ENCODE measurements around the gene CAMK4. TPM values are rescaled to one million over a fixed set of nuclear protein-coding genes. Genes with fewer than 3 reads are reported as not detected.

Gene CAMK4
- total RNA-seq, 1 experiment from 2014 or later = 10.2 TPM

DNA sequence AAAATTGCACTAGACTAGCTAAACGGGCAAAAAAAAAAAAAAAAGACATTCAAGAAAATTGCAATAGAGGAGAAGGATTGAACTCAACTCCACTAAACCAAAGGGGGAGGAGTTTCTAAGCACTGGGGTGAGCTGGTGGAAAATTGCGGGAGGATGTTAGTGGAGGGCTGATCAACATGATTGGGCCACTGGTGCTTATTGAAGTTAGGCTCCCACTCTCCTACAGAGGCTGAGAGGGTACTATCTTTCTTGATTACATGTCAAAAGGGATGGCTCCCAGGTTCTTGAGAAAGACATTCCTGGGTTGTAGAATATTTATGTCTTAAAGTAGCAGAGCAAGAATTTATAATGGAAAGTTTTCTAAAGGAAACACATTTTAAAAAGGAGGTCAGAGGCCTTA lies 38.0 kb downstream of the CAMK4 start:
- DNase-seq (ENCODE audit: low read depth, low spot score) (no peak), ATAC-seq (no peak)
- Histone ChIP-seq H3K9ac (ENCODE audit: low read length) (no peak overlapping the region), H2AFZ (ENCODE audit: low read depth, low read length, poor library complexity, severe bottlenecking) (no peak overlapping the region), H3K79me2 (ENCODE audit: insufficient read depth, low read length) (no peaks in the 10 kb centered on the region), H4K20me1 (ENCODE audit: insufficient read depth) (no peaks in the 10 kb centered on the region), H3K4me3 (replicated peaks in 1 of 2; ENCODE audit: low read depth in 1 of 2, low read length in 2 of 2) (no peak overlapping the region), H3K27me3 (ENCODE audit: insufficient read depth, low read length) (no peaks in the 10 kb centered on the region), H3K36me3 (ENCODE audit: control insufficient read depth in 1 of 2, insufficient read depth in 2 of 2, low read length in 2 of 2) (no peaks in the 10 kb centered on the region), H3K4me1 (ENCODE audit: control insufficient read depth in 1 of 2, insufficient read depth in 2 of 2, low read length in 2 of 2) (peaks cover 0 to 11% of the 10 kb centered on the region in 2 experiments; a peak in 2 of 4 replicates), H3K27ac (ENCODE audit: low read depth, low read length) (no peak overlapping the region), H3K9me2 (ENCODE audit: insufficient read depth) (no peaks in the 10 kb centered on the region), H3K4me2 (ENCODE audit: low read length) (no peak overlapping the region), H3K9me3 (ENCODE audit: control insufficient read depth in 1 of 2, insufficient read depth in 1 of 2, low read depth in 1 of 2, low read length in 2 of 2) (no peaks in the 10 kb centered on the region)
- BruUV-seq (replicated peaks) = no TSS peak
- intact Hi-C loops (cut with micrococcal nuclease) = no loop called here
- ChIA-PET POLR2A (no interaction called here), CTCF (no interaction called here), RAD21 (ENCODE audit: low non-redundant PET in 1 of 2, low total read pairs in 2 of 2, uncharacterized antibody in 2 of 2, unreplicated experiment in 2 of 2) (no interaction called here)
- TF ChIP-seq, protein P1, sequence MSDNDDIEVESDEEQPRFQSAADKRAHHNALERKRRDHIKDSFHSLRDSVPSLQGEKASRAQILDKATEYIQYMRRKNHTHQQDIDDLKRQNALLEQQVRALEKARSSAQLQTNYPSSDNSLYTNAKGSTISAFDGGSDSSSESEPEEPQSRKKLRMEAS (IDR thresholded peaks at IDR 0.05) = no peak
- TF ChIP-seq EZH2 (IDR thresholded peaks at IDR 0.05) (no peak), POLR2A (IDR thresholded peaks at IDR 0.05; ENCODE audit: borderline replicate concordance, extremely low read depth, insufficient read depth, insufficient read length) (no peak), ELF1 (IDR thresholded peaks at IDR 0.05; ENCODE audit: borderline replicate concordance, low read depth) (no peak), ZFX (IDR thresholded peaks at IDR 0.05) (no peak), POLR2AphosphoS5 (IDR thresholded peaks at IDR 0.05; ENCODE audit: low read depth, low read length) (no peak), EGR1 (IDR thresholded peaks at IDR 0.05; ENCODE audit: low read depth) (no peak), ZNF274 (IDR thresholded peaks at IDR 0.05; ENCODE audit: low read depth, low read length) (no peak), JUND (IDR thresholded peaks at IDR 0.05) (no peak), EZH2phosphoT487 (IDR thresholded peaks at IDR 0.05; ENCODE audit: borderline replicate concordance) (no peak)
- TF ChIP-seq, protein P2, sequence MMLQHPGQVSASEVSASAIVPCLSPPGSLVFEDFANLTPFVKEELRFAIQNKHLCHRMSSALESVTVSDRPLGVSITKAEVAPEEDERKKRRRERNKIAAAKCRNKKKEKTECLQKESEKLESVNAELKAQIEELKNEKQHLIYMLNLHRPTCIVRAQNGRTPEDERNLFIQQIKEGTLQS (IDR thresholded peaks at IDR 0.05) = no peak
- TF ChIP-seq, protein P3, sequence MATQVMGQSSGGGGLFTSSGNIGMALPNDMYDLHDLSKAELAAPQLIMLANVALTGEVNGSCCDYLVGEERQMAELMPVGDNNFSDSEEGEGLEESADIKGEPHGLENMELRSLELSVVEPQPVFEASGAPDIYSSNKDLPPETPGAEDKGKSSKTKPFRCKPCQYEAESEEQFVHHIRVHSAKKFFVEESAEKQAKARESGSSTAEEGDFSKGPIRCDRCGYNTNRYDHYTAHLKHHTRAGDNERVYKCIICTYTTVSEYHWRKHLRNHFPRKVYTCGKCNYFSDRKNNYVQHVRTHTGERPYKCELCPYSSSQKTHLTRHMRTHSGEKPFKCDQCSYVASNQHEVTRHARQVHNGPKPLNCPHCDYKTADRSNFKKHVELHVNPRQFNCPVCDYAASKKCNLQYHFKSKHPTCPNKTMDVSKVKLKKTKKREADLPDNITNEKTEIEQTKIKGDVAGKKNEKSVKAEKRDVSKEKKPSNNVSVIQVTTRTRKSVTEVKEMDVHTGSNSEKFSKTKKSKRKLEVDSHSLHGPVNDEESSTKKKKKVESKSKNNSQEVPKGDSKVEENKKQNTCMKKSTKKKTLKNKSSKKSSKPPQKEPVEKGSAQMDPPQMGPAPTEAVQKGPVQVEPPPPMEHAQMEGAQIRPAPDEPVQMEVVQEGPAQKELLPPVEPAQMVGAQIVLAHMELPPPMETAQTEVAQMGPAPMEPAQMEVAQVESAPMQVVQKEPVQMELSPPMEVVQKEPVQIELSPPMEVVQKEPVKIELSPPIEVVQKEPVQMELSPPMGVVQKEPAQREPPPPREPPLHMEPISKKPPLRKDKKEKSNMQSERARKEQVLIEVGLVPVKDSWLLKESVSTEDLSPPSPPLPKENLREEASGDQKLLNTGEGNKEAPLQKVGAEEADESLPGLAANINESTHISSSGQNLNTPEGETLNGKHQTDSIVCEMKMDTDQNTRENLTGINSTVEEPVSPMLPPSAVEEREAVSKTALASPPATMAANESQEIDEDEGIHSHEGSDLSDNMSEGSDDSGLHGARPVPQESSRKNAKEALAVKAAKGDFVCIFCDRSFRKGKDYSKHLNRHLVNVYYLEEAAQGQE (IDR thresholded peaks at IDR 0.05; ENCODE audit: low read depth) = no peak
- TF ChIP-seq, protein P4, sequence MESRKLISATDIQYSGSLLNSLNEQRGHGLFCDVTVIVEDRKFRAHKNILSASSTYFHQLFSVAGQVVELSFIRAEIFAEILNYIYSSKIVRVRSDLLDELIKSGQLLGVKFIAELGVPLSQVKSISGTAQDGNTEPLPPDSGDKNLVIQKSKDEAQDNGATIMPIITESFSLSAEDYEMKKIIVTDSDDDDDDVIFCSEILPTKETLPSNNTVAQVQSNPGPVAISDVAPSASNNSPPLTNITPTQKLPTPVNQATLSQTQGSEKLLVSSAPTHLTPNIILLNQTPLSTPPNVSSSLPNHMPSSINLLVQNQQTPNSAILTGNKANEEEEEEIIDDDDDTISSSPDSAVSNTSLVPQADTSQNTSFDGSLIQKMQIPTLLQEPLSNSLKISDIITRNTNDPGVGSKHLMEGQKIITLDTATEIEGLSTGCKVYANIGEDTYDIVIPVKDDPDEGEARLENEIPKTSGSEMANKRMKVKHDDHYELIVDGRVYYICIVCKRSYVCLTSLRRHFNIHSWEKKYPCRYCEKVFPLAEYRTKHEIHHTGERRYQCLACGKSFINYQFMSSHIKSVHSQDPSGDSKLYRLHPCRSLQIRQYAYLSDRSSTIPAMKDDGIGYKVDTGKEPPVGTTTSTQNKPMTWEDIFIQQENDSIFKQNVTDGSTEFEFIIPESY (IDR thresholded peaks at IDR 0.05; ENCODE audit: extremely low read depth, insufficient replicate concordance, low read length) = no peak

Measured in HCT116 (cell line).